Uterus (tissue), 2 donors: Measurements from ENCODE around the gene HAUS8.

ENCODE experiments used
- POLR2A ChIP-seq, 2 donors: fragments of 450-650 bp; IDR thresholded peaks; one replicate each; pipeline ENCODE4 v1.6.1; 2016; ENCODE audit warnings: antibody characterized with exemption in 2 of 2, mild to moderate bottlenecking in 1 of 2, moderate library complexity in 1 of 2
- TF ChIP-seq, protein P1 (sequence below), 4 experiments: fragments of 200-600 bp in 2 of 4; fragments of 450-650 bp in 2 of 4; sonication (generic) in 2 of 4; IDR thresholded peaks; one replicate each; pipeline ENCODE4 v1.5.1; 2016 to 2019; ENCODE audit warnings: antibody characterized with exemption in 4 of 4, mild to moderate bottlenecking in 2 of 4, moderate library complexity in 1 of 4

DNA sequence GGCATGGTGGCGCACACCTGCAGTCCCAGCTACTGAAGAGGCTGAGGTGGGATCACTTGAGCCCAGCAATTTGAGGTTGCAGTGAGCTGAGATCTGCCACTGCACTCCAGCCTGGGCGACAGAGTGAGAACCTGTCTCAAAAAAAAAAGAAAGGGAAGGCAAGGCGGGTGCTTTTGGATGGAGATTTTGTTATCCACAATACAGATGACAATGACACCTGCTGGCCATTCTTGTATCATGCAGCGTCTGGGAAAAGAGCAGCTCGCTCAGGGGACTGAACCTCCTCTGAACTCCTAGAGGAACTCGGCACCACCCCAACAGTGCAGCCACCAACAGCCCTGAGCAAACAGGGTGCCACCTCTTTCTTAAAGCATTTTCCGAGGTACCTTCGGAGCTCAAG lies 22.8 kb downstream of the HAUS8 start:
- TF ChIP-seq, protein P1, sequence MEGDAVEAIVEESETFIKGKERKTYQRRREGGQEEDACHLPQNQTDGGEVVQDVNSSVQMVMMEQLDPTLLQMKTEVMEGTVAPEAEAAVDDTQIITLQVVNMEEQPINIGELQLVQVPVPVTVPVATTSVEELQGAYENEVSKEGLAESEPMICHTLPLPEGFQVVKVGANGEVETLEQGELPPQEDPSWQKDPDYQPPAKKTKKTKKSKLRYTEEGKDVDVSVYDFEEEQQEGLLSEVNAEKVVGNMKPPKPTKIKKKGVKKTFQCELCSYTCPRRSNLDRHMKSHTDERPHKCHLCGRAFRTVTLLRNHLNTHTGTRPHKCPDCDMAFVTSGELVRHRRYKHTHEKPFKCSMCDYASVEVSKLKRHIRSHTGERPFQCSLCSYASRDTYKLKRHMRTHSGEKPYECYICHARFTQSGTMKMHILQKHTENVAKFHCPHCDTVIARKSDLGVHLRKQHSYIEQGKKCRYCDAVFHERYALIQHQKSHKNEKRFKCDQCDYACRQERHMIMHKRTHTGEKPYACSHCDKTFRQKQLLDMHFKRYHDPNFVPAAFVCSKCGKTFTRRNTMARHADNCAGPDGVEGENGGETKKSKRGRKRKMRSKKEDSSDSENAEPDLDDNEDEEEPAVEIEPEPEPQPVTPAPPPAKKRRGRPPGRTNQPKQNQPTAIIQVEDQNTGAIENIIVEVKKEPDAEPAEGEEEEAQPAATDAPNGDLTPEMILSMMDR (IDR thresholded peaks at IDR 0.05) = peak; percentile 36 to 60 (median 48)
- TF ChIP-seq POLR2A (IDR thresholded peaks at IDR 0.05) = no peak
